B cell (primary cell): ENCODE data around the gene CHST8.

Source experiments
- EZH2 ChIP-seq: IDR thresholded peaks from 2 replicates; pipeline ENCODE4 v1.6.1; 2012; ENCODE audit warnings: borderline replicate concordance, low read depth, mild to moderate bottlenecking, moderate library complexity, low read length; ENCODE audit not compliant: insufficient read depth, poor library complexity, severe bottlenecking
- TF ChIP-seq, protein P1 (sequence below): fragments of 200-600 bp; IDR thresholded peaks from one replicate; pipeline ENCODE4 v1.8.0; 2022; ENCODE audit warnings: antibody characterized with exemption, mild to moderate bottlenecking

- TF ChIP-seq, protein P1, sequence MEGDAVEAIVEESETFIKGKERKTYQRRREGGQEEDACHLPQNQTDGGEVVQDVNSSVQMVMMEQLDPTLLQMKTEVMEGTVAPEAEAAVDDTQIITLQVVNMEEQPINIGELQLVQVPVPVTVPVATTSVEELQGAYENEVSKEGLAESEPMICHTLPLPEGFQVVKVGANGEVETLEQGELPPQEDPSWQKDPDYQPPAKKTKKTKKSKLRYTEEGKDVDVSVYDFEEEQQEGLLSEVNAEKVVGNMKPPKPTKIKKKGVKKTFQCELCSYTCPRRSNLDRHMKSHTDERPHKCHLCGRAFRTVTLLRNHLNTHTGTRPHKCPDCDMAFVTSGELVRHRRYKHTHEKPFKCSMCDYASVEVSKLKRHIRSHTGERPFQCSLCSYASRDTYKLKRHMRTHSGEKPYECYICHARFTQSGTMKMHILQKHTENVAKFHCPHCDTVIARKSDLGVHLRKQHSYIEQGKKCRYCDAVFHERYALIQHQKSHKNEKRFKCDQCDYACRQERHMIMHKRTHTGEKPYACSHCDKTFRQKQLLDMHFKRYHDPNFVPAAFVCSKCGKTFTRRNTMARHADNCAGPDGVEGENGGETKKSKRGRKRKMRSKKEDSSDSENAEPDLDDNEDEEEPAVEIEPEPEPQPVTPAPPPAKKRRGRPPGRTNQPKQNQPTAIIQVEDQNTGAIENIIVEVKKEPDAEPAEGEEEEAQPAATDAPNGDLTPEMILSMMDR, result no peak
- TF ChIP-seq EZH2, result no peak
Observed at GRCh38 chr19:33751436-33751770, 129.7 kb downstream of the CHST8 start.
